MM.1S (cell line): ENCODE results near the gene RUNX2.

Experiments
- CTCF ChIP-seq: fragments of 300-600 bp; sonication (generic); IDR thresholded peaks from 2 replicates; pipeline ENCODE4 v1.5.1; 2016; ENCODE audit warnings: antibody characterized with exemption, low read length, mixed read lengths
- EZH2 ChIP-seq: fragments of 300-600 bp; sonication (generic); optimal IDR thresholded peaks from 2 replicates; pipeline ENCODE3; 2017; ENCODE audit warnings: low read depth, mild to moderate bottlenecking, antibody characterized with exemption, low read length, mixed read lengths
- EZH2phosphoT487 ChIP-seq: fragments of 300-600 bp; sonication (generic); IDR thresholded peaks from 2 replicates; pipeline ENCODE4 v1.6.1; 2018; ENCODE audit warnings: antibody characterized with exemption, low read length

GRCh38 chr6:45533386-45533785 is 205.3 kb downstream of the RUNX2 start:
- TF ChIP-seq CTCF (no peak), EZH2 (no peak), EZH2phosphoT487 (no peak)
